Inflammatory macrophage (primary cell): ENCODE data around the gene SYT7.

Experiments
- DNase-seq, 2 donors: peaks; one replicate each; pipeline ENCODE4 v3.0.0-alpha.2; 2020 to 2022

SYT7 gene

GRCh38 chr11:61536676-61537270, 44.1 kb downstream of the SYT7 start:
- no peak for DNase-seq

- no peak for DNase-seq
Measured at GRCh38 chr11:61535998-61536675, 44.7 kb downstream of the SYT7 start.

- no peak for DNase-seq
Measured at GRCh38 chr11:61534933-61535839, 45.7 kb downstream of the SYT7 start.

GRCh38 chr11:61534025-61534932, 46.6 kb downstream of the SYT7 start:
- no peak for DNase-seq

GRCh38 chr11:61533401-61533800, 47.5 kb downstream of the SYT7 start:
- DNase-seq: no peak

- DNase-seq: no peak
Measured at GRCh38 chr11:61533039-61533375, 47.9 kb downstream of the SYT7 start.

GRCh38 chr11:61532134-61533038, 48.5 kb downstream of the SYT7 start:
- peak; percentile 22 to 51 for DNase-seq

GRCh38 chr11:61531044-61531443, 49.8 kb downstream of the SYT7 start:
- DNase-seq: no peak

- DNase-seq: no peak
Measured at GRCh38 chr11:61529537-61530225, 51.2 kb downstream of the SYT7 start.

GRCh38 chr11:61528114-61528513, 52.8 kb downstream of the SYT7 start:
- no peak for DNase-seq

GRCh38 chr11:61526956-61527731, 53.7 kb downstream of the SYT7 start:
- no peak for DNase-seq

- DNase-seq: no peak
Measured at GRCh38 chr11:61526229-61526628, 54.6 kb downstream of the SYT7 start.

- DNase-seq: no peak
Measured at GRCh38 chr11:61524963-61525587, 55.8 kb downstream of the SYT7 start.

- DNase-seq: no peak
Measured at GRCh38 chr11:61524446-61524845, 56.4 kb downstream of the SYT7 start.

GRCh38 chr11:61522881-61523280, 58.0 kb downstream of the SYT7 start:
- no peak for DNase-seq

GRCh38 chr11:61518032-61518795, 62.7 kb downstream of the SYT7 start:
- DNase-seq: no peak

GRCh38 chr11:61516675-61517572, 64.0 kb downstream of the SYT7 start:
- DNase-seq: peak in 1 of 2 donors; percentile 12

- DNase-seq: no peak
Measured at GRCh38 chr11:61516191-61516590, 64.7 kb downstream of the SYT7 start.
